Stomach (tissue), 4 donors: Measurements from ENCODE around the gene TCIRG1.

Source experiments
- CTCF ChIP-seq, 7 experiments: fragments of 450-650 bp in 4 of 7; fragments of 200-600 bp in 3 of 7; sonication (generic) in 3 of 7; IDR thresholded peaks; one replicate each; pipeline ENCODE4 v1.5.1; 2016 to 2019; ENCODE audit warnings: antibody characterized with exemption in 7 of 7, control low read depth in 2 of 7, mild to moderate bottlenecking in 1 of 7
- EP300 ChIP-seq: sonication (generic); formaldehyde crosslinking; IDR thresholded peaks from one replicate; pipeline ENCODE4 v1.6.1; 2017; ENCODE audit warnings: antibody characterized with exemption
- POLR2A ChIP-seq, 4 donors: fragments of 450-650 bp; IDR thresholded peaks; one replicate each; pipeline ENCODE4 v1.6.1; 2016; ENCODE audit warnings: antibody characterized with exemption in 4 of 4, control low read depth in 2 of 4, mild to moderate bottlenecking in 1 of 4, moderate library complexity in 1 of 4

- no peak for TF ChIP-seq POLR2A (IDR thresholded peaks at IDR 0.05)
- no peak for TF ChIP-seq CTCF (IDR thresholded peaks at IDR 0.05)
- no peak for TF ChIP-seq EP300
Measured at GRCh38 chr11:68014947-68015447, 23.8 kb upstream of the TCIRG1 start.
